Glutamatergic neuron (in vitro differentiated cells): Measurements from ENCODE around the gene TLR1. TPM values are rescaled to one million over a fixed set of nuclear protein-coding genes. Genes with fewer than 3 reads are reported as not detected.

Experiments used
- DNase-seq: peaks from one replicate; pipeline ENCODE4 v3.0.0; 2022
- H3K27ac Mint-ChIP-seq: one replicate; pipeline ENCODE4 v1.8.0; 2020; ENCODE audit warnings: mild to moderate bottlenecking, mixed read lengths, inconsistent platforms; ENCODE audit not compliant: unreplicated experiment
- H3K27me3 Mint-ChIP-seq: one replicate; pipeline ENCODE4 v1.8.0; 2020; ENCODE audit warnings: mild to moderate bottlenecking, moderate library complexity, mixed read lengths, inconsistent platforms; ENCODE audit not compliant: unreplicated experiment
- H3K36me3 Mint-ChIP-seq: one replicate; pipeline ENCODE4 v1.8.0; 2020; ENCODE audit warnings: mild to moderate bottlenecking, mixed read lengths, inconsistent platforms; ENCODE audit not compliant: unreplicated experiment
- H3K4me1 Mint-ChIP-seq: one replicate; pipeline ENCODE4 v1.8.0; 2020; ENCODE audit warnings: mild to moderate bottlenecking, low read depth, mixed read lengths, inconsistent platforms; ENCODE audit not compliant: unreplicated experiment
- H3K4me3 Mint-ChIP-seq: one replicate; pipeline ENCODE4 v1.8.0; 2020; ENCODE audit warnings: mild to moderate bottlenecking, mixed read lengths, inconsistent platforms; ENCODE audit not compliant: unreplicated experiment
- H3K9me3 Mint-ChIP-seq: one replicate; pipeline ENCODE4 v1.8.0; 2020; ENCODE audit warnings: mild to moderate bottlenecking, moderate library complexity, mixed read lengths, inconsistent platforms; ENCODE audit not compliant: unreplicated experiment
- total RNA-seq: library from RNA; stranded (reverse); fragmentation: NEBNext Ultra II Directional; extraction: Animal tissue kit (Norgen Biotek cat#: 25700); gene quantifications from one replicate; pipeline ENCODE4 v1.2.1, GENCODE V29; 2021; ENCODE audit not compliant: unreplicated experiment
- TF ChIP-seq, protein P1 (sequence below): fragments of 200-600 bp; sonication (generic); IDR thresholded peaks from one replicate; pipeline ENCODE4 v1.5.0; 2021; ENCODE audit not compliant: partially characterized antibody, unreplicated experiment

TLR1 gene
- total RNA-seq, 1 donor from 2014 or later, result not detected

DNA sequence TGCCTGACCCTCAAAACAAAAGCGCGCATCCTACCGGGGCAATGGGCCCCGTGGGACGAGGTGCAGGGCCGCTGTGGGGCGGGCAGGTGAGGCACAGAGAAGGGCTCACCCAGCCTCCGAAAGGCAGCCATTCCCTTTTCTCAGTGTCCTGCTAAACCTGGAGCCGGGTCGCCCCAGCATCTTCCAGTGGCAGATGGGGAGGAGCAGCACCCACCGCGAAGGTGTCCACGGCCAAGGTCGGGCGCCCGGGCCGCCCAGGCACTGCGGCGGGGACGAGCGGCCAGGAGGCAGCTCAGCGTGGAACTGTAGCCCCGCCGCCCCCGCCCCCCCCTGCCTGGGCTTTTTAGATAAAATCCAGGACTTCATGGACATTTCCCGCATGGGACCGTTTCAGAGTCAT, 19.2 kb upstream of the TLR1 start:
- DNase-seq, result no peak
- no peaks in the 10 kb centered on the region for H3K27me3 Mint-ChIP-seq
- H3K9me3 Mint-ChIP-seq, result no peaks in the 10 kb centered on the region
- no peak overlapping the region for H3K27ac Mint-ChIP-seq
- TF ChIP-seq, protein P1, sequence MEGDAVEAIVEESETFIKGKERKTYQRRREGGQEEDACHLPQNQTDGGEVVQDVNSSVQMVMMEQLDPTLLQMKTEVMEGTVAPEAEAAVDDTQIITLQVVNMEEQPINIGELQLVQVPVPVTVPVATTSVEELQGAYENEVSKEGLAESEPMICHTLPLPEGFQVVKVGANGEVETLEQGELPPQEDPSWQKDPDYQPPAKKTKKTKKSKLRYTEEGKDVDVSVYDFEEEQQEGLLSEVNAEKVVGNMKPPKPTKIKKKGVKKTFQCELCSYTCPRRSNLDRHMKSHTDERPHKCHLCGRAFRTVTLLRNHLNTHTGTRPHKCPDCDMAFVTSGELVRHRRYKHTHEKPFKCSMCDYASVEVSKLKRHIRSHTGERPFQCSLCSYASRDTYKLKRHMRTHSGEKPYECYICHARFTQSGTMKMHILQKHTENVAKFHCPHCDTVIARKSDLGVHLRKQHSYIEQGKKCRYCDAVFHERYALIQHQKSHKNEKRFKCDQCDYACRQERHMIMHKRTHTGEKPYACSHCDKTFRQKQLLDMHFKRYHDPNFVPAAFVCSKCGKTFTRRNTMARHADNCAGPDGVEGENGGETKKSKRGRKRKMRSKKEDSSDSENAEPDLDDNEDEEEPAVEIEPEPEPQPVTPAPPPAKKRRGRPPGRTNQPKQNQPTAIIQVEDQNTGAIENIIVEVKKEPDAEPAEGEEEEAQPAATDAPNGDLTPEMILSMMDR, result no peak
- H3K36me3 Mint-ChIP-seq, result peaks cover 4% of the 10 kb centered on the region
- H3K4me1 Mint-ChIP-seq, result no peaks in the 10 kb centered on the region
- H3K4me3 Mint-ChIP-seq, result no peak overlapping the region

DNA sequence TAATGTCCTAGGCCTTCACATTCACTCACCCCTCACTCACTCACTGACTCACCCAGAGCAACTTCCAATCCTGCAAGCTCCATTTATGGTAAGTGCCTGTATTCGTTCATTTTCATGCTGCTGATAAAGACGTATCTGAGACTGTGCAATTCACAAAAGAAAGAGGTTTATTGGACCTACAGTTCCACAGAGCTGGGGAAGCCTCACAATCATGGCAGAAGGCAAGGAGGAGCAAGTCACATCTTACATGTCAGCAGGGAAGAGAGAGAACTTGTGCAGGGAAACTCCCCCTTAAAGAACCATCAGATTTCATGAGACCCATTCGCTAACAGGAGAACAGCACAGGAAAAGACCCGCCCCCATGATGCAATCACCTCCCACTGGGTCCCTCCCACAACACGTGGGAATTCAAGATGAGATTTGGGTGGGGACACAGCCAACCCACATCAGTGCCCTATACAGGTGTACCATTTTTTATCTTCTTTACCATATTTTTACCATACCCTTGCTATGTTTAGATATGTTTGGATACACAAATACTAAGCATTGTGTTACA, 18.2 kb upstream of the TLR1 start:
- Mint-ChIP-seq H3K36me3 (peaks cover 4% of the 10 kb centered on the region), H3K4me1 (no peaks in the 10 kb centered on the region), H3K27me3 (no peaks in the 10 kb centered on the region), H3K4me3 (no peak overlapping the region), H3K27ac (no peak overlapping the region), H3K9me3 (no peaks in the 10 kb centered on the region)
- TF ChIP-seq, protein P1, result no peak
- DNase-seq, result no peak

DNA sequence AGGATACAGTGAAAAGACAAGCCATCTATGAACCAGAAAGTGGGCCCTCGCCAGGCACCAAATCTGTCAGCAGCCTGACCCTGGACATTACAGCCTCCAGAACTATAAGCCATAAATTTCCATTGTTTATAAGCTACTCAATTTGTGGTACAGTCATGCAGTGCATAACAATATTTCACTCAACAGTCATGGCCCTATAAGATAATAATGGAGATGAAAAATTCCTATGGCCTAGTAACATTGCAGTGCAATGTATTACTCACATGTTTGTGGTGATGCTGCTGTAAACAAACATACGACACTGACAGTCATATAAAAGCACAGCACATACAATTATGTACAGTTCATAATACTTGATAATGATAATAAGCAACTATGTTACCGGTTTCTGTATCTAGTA, 17.1 kb upstream of the TLR1 start:
- H3K4me3 Mint-ChIP-seq, result no peak overlapping the region
- no peak for DNase-seq
- TF ChIP-seq, protein P1, result no peak
- no peak overlapping the region for H3K27ac Mint-ChIP-seq
- H3K4me1 Mint-ChIP-seq, result no peaks in the 10 kb centered on the region
- peaks cover 4% of the 10 kb centered on the region for H3K36me3 Mint-ChIP-seq
- no peaks in the 10 kb centered on the region for H3K27me3 Mint-ChIP-seq
- no peaks in the 10 kb centered on the region for H3K9me3 Mint-ChIP-seq

DNA sequence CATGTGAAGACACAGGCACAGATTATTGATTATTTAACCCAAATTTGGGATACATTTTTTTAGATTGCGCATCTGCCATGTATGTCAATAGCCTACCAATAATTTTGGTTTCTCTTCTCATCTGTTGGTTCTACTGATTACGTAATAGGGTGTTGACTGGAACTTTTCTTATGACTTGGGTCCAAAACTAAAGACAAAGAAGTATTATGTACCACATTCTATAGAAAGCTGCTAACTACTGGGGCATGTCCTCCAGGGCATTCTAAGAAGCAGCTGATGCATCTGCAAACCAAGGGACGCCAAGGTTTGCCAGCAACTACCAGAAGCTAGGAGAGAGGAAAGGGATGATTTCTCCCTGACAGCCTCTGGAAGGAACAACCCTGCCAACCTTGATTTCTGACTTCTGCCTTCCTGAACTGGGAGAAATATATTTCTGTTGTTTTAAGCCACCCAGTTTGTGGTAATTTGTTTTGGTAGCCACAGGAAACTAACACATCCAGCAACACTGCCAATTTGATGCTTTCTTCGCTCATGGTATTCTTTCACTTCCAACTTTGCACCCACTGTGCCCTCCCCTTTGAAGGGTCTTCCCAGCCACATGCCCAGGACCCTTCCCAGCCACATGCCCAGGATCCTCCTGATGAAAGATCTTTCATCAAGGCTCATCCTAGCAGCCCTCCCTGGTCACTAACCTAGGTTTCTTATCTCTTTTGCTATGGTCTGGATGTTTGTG, 15.9 kb upstream of the TLR1 start:
- no peaks in the 10 kb centered on the region for H3K4me1 Mint-ChIP-seq
- H3K27ac Mint-ChIP-seq, result no peak overlapping the region
- H3K36me3 Mint-ChIP-seq, result peaks cover 7% of the 10 kb centered on the region

DNA sequence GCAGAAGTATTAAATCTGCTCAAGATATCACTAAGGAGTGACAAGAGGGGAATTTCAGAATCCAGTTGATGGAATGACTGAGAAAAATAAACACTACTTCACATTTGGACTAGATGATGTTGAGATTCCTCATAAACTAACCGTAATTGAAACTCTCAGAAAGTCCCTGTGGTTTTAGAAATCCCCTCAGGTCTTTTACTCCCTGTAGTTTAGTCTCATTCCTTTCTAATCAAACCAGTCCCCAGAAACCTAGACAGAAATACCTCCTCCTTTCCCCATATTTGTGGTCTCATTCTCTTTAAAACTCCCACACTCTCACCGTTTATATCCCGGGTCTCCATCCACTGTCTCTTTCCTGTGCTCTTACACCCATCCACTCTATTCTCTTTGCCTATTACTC, 15.0 kb upstream of the TLR1 start:
- no peak for DNase-seq
- no peaks in the 10 kb centered on the region for H3K27me3 Mint-ChIP-seq
- H3K4me1 Mint-ChIP-seq, result no peaks in the 10 kb centered on the region
- peaks cover 2% of the 10 kb centered on the region for H3K9me3 Mint-ChIP-seq
- no peak overlapping the region for H3K27ac Mint-ChIP-seq
- TF ChIP-seq, protein P1, result no peak
- H3K4me3 Mint-ChIP-seq, result no peak overlapping the region
- H3K36me3 Mint-ChIP-seq, result peaks cover 7% of the 10 kb centered on the region

More for the DNA sequence above, 15.9 kb upstream of the TLR1 start:
- no peak overlapping the region for H3K4me3 Mint-ChIP-seq
- TF ChIP-seq, protein P1, result no peak
- H3K9me3 Mint-ChIP-seq, result peaks cover 2% of the 10 kb centered on the region
- H3K27me3 Mint-ChIP-seq, result no peaks in the 10 kb centered on the region
- no peak for DNase-seq
